K562 (cell line): ENCODE measurements around the gene ARID3C.

Experiments
- CBX2 ChIP-seq: fragments of 200-600 bp; sonication (generic); IDR thresholded peaks from one replicate; pipeline ENCODE4 v1.6.1; 2012; ENCODE audit warnings: mild to moderate bottlenecking, low read length, inconsistent platforms; ENCODE audit not compliant: insufficient read depth, poor library complexity, severe bottlenecking
- SIN3A ChIP-seq, 2 experiments: fragments of 150-350 bp in 1 of 2; IDR thresholded peaks; 2 replicates each; pipeline ENCODE4 v1.6.1; 2011 to 2016; ENCODE audit warnings: borderline replicate concordance in 2 of 2, low read depth in 2 of 2, low read length in 2 of 2, mild to moderate bottlenecking in 2 of 2, moderate library complexity in 2 of 2; ENCODE audit not compliant: control insufficient read depth in 1 of 2
- SMC3 ChIP-seq: conservative IDR thresholded peaks from 2 replicates; pipeline ENCODE4 v1.6.1; 2011; ENCODE audit warnings: low read depth, low read length, improper control_type of control experiment; ENCODE audit not compliant: insufficient read depth

DNA sequence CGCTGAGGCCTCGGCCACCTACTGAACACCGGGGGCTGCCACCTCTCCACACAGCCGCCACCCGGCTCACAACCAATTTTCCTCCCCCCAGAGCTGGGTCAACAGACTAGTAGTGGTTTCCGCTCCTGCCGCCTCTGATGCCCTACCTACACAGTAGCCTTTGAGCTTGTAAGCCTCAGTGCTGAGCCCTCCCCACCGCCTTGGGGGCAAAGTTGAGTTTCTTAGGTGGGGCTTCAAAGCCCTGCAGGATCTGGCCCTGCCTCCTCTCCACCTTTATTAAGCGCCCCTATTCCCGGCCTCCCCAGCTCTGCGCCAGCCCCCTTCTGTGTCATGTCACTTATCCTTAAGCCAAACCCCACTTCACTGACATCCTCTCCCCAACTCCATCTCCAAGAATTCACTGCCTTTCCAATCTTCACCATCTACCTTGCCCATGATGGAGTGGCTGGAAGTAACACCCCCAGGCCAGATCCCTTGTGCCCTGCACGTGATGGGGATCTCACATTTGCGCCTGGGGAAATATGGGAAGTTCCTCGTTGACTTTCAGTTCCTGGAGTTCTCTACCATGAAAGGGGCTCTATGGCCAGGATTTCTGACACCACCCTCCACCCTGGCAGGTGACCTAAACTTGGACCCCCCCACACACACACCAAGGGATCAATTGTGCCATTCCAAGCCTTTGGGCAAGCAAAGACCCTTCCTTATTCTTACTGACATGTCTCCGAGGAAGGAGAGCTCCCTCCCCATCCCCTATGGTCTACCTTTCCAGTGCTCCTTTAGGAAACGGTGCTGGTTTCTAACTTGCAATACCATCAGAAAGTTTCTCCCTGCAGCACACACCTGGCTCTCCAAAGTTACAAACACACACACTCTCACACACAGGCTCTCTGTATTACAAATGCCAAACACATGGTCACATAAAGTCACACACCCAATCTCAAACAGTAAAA is 36.7 kb downstream of the ARID3C start:
- TF ChIP-seq CBX2 (no peak), SMC3 (no peak), SIN3A (IDR thresholded peaks at IDR 0.05; ENCODE audit: borderline replicate concordance in 2 of 2, control insufficient read depth in 1 of 2, low read depth in 2 of 2, low read length in 2 of 2) (no peak)
